GM12878 (cell line): ENCODE results near the gene DPYSL3. TPM values are rescaled to one million over a fixed set of nuclear protein-coding genes. Genes with fewer than 3 reads are reported as not detected.

Experiments
- ATAC-seq: fragments of 200-7000 bp; cut with Tn5 transposase; 3 replicates; pipeline ENCODE4 v1.9.1; 2020; ENCODE audit warnings: mild to moderate bottlenecking, moderate library complexity
- BruUV-seq: library from RNA; stranded (reverse); fragments of 400-500 nt; replicated peaks from 2 replicates; lab custom pipeline; 2021; lab: Mats Ljungman, UMichigan
- CTCF ChIA-PET: fragments of 300-600 bp; sonication (Branson Sonifier 250); formaldehyde crosslinking; extraction: SDS; loops from one replicate; lab custom pipeline; 2021; ENCODE audit warnings: inconsistent platforms; lab: Yijun Ruan, JAX
- POLR2A ChIA-PET: fragments of 350-600 bp; formaldehyde crosslinking; extraction: SDS; loops from one replicate; lab custom pipeline; 2021; ENCODE audit warnings: inconsistent platforms; lab: Charles Lee
- RAD21 ChIA-PET: fragments of 300-600 bp; sonication (Branson Sonifier 250); formaldehyde crosslinking; loops from one replicate; lab custom pipeline; 2023; ENCODE audit warnings: antibody characterized with exemption; ENCODE audit not compliant: unreplicated experiment; lab: Charles Lee
- SMC1A ChIA-PET: fragments of 300-600 bp; sonication (Branson Sonifier 250); formaldehyde crosslinking; loops from one replicate; lab custom pipeline; 2023; ENCODE audit not compliant: unreplicated experiment, uncharacterized antibody; lab: Charles Lee
- DNase-seq: peaks from one replicate; pipeline ENCODE4 v3.0.0-alpha.2; 2011; ENCODE audit warnings: low read depth, low spot score
- FAIRE-seq: peaks from 3 replicates; lab custom pipeline; 2011; peaks lifted over from hg19 to GRCh38; lab: Jason Lieb, UNC
- H2AFZ ChIP-seq: 2 replicates; pipeline ENCODE4 v1.6.0; 2011; ENCODE audit warnings: low read depth, low read length, control low read depth; ENCODE audit not compliant: control insufficient read depth
- H3K27ac ChIP-seq: 2 replicates; pipeline ENCODE4 v1.5.1; 2011; ENCODE audit warnings: control low read depth; ENCODE audit not compliant: control insufficient read depth, insufficient read depth
- H3K27me3 ChIP-seq, 2 experiments: replicated peaks in 1 of 2; 2 replicates each; pipeline versions ENCODE4 v1.6.0 to v1.6.1; 2011; ENCODE audit warnings: low read length in 1 of 2; ENCODE audit not compliant: control insufficient read depth in 2 of 2, insufficient read depth in 2 of 2
- H3K36me3 ChIP-seq, 2 experiments: 2 replicates each; pipeline ENCODE4 v1.5.1; 2011; ENCODE audit warnings: low read length in 1 of 2; ENCODE audit not compliant: control insufficient read depth in 2 of 2, insufficient read depth in 2 of 2
- H3K4me1 ChIP-seq: 2 replicates; pipeline ENCODE4 v1.6.1; 2011; ENCODE audit warnings: mild to moderate bottlenecking, low read length, moderate library complexity, mixed read lengths; ENCODE audit not compliant: control insufficient read depth, insufficient read depth
- H3K4me2 ChIP-seq: 2 replicates; pipeline ENCODE4 v1.6.0; 2011; ENCODE audit warnings: control low read depth; ENCODE audit not compliant: control insufficient read depth, insufficient read depth
- H3K4me3 ChIP-seq: fragments of 200-600 bp; sonication (generic); 2 replicates; pipeline ENCODE4 v1.5.1; 2016
- H3K79me2 ChIP-seq: 2 replicates; pipeline ENCODE4 v1.6.0; 2011; ENCODE audit warnings: low read length; ENCODE audit not compliant: control insufficient read depth, insufficient read depth
- H3K9ac ChIP-seq: 2 replicates; pipeline ENCODE4 v1.8.0; 2011; ENCODE audit warnings: low read length, control low read depth, mixed read lengths; ENCODE audit not compliant: control insufficient read depth, insufficient read depth
- H3K9me3 ChIP-seq: replicated peaks from 3 replicates; pipeline ENCODE4 v1.5.1; 2011; ENCODE audit warnings: mild to moderate bottlenecking, low read length; ENCODE audit not compliant: control insufficient read depth, insufficient read depth
- H4K20me1 ChIP-seq: 2 replicates; pipeline ENCODE4 v1.6.0; 2011; ENCODE audit not compliant: control insufficient read depth, insufficient read depth
- HDAC6 ChIP-seq: fragments of 200-600 bp; sonication (generic); IDR thresholded peaks from one replicate; pipeline ENCODE4 v1.8.0; 2017; ENCODE audit warnings: antibody characterized with exemption; ENCODE audit not compliant: unreplicated experiment
- LARP7 ChIP-seq: fragments of 450-650 bp; IDR thresholded peaks from 2 replicates; pipeline ENCODE4 v1.6.1; 2017; ENCODE audit warnings: mild to moderate bottlenecking
- MEF2A ChIP-seq: IDR thresholded peaks from 2 replicates; pipeline ENCODE4 v1.6.1; 2011; ENCODE audit warnings: low read depth, mild to moderate bottlenecking, low read length, moderate library complexity; ENCODE audit not compliant: insufficient read depth
- RBBP5 ChIP-seq: fragments of 200-600 bp; sonication (generic); conservative IDR thresholded peaks from 2 replicates; pipeline ENCODE4 v1.6.1; 2016
- ZNF274 ChIP-seq: IDR thresholded peaks from one replicate; pipeline ENCODE4 v1.8.0; 2011; ENCODE audit not compliant: insufficient read length, insufficient read depth
- WGBS: methylation state at CpG from one replicate; pipeline ENCODE4 v1.1.6; 2016; ENCODE audit warnings: low lambda C conversion rate; ENCODE audit not compliant: insufficient replicate concordance, insufficient coverage; ENCODE audit errors: missing lambda C conversion rate; 5-methylcytosine and 5-hydroxymethylcytosine counted together
- in situ Hi-C: fragments of 300-500 bp; cut with MboI; formaldehyde crosslinking; loops from 9 replicates; pipeline ENCODE4 v1.14.3; 2018; ENCODE audit warnings: mixed read lengths
- intact Hi-C: fragments of 100-400 bp; cut with micrococcal nuclease; formaldehyde crosslinking; loops from one replicate; pipeline ENCODE4 v1.14.2; 2022; ENCODE audit not compliant: unreplicated experiment
- polyA plus RNA-seq, 11 experiments: library from polyadenylated mRNA; depleted of rRNA in 4 of 11; unstranded in 6 of 11; stranded (reverse) in 5 of 11; fragments of >200 nt; fragmentation: Nextera tagmentation in 4 of 11; fragmentation: Illumina TruSeq in 1 of 11; extraction: Ambion mirVana in 4 of 11; extraction: Trizol in 1 of 11; gene quantifications; 1 replicate in 1 of 11; 2 replicates in 10 of 11; pipeline versions ENCODE4 v1.2.1 to v1.2.3, GENCODE V29; 2011 to 2016; ENCODE audit warnings: inconsistent platforms in 2 of 11, missing spikeins in 2 of 11, low read depth in 1 of 11
- total RNA-seq, 4 experiments: library from RNA; depleted of rRNA in 3 of 4; stranded (reverse); fragments of >200 nt in 3 of 4; fragmentation: Illumina TruSeq in 1 of 4; extraction: Trizol in 1 of 4; gene quantifications; 2 replicates each; pipeline versions ENCODE4 v1.2.1 to v1.2.3, GENCODE V29; 2013 to 2021
- TF ChIP-seq, protein P1 (sequence below), 3 experiments: IDR thresholded peaks in 2 of 3; conservative IDR thresholded peaks in 1 of 3; 2 replicates each; pipeline ENCODE4 v1.5.1; 2011; ENCODE audit warnings: low read depth in 3 of 3, low read length in 3 of 3, mild to moderate bottlenecking in 3 of 3, control low read depth in 2 of 3, moderate library complexity in 2 of 3, inconsistent platforms in 1 of 3, mixed read lengths in 1 of 3; ENCODE audit not compliant: control insufficient read depth in 2 of 3, insufficient read depth in 1 of 3; ENCODE audit errors: extremely low read depth in 1 of 3
- TF ChIP-seq, protein P2 (sequence below): fragments of 450-650 bp; IDR thresholded peaks from 2 replicates; pipeline ENCODE4 v1.6.1; 2017; ENCODE audit warnings: mild to moderate bottlenecking, moderate library complexity
- TF ChIP-seq, protein P3 (sequence below): fragments of 150-350 bp; IDR thresholded peaks from 2 replicates; pipeline ENCODE4 v1.6.1; 2014; ENCODE audit warnings: mild to moderate bottlenecking, low read depth, low read length

DPYSL3 gene
- total and polyA plus RNA-seq, 10 of the 15 experiments (the other 5 are each of a cell fraction or from before 2014, with no cell fraction given): 0.08 to 1.5 (median 0.45) TPM; not detected in 1

DNA sequence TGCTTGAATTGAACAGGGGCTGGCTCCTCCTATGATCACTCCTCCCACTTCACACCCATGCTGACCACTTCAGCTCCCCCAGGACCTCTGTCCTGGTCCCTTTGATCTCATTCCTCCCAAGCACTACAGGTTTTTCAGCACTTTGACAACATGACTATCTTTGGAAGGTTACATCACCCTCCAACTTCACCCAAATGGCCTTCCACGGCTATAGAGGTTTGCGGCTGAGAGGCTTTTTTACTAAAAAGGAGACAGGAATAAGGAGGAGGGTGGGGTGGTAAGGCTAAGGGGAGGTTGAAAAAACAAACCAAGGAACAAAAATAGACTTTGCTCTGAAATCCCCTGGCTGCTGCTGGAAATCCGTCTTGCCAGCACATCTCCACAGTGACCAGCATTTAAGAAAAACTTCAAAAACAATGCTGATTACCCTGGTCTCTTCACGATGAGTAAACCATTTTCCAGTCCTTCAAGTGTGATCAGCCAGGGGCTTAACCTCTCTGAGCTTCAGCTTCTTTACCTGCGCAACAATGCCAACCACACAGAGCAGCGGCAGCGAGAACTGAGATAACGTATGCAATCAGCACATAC is 102.7 kb downstream of the DPYSL3 start (continued):
- TF ChIP-seq ZNF274 (no peak), MEF2A (0 out of 2 replicates have a peak, but pooled peaks have one; percentile 44)
- TF ChIP-seq, protein P1, sequence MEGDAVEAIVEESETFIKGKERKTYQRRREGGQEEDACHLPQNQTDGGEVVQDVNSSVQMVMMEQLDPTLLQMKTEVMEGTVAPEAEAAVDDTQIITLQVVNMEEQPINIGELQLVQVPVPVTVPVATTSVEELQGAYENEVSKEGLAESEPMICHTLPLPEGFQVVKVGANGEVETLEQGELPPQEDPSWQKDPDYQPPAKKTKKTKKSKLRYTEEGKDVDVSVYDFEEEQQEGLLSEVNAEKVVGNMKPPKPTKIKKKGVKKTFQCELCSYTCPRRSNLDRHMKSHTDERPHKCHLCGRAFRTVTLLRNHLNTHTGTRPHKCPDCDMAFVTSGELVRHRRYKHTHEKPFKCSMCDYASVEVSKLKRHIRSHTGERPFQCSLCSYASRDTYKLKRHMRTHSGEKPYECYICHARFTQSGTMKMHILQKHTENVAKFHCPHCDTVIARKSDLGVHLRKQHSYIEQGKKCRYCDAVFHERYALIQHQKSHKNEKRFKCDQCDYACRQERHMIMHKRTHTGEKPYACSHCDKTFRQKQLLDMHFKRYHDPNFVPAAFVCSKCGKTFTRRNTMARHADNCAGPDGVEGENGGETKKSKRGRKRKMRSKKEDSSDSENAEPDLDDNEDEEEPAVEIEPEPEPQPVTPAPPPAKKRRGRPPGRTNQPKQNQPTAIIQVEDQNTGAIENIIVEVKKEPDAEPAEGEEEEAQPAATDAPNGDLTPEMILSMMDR (IDR thresholded peaks at IDR 0.05 in 2 of 3, conservative IDR thresholded peaks at IDR 0.05 in 1 of 3; ENCODE audit: control insufficient read depth in 2 of 3, extremely low read depth in 1 of 3, insufficient read depth in 1 of 3, low read depth in 3 of 3, low read length in 3 of 3): no peak
- TF ChIP-seq, protein P2, sequence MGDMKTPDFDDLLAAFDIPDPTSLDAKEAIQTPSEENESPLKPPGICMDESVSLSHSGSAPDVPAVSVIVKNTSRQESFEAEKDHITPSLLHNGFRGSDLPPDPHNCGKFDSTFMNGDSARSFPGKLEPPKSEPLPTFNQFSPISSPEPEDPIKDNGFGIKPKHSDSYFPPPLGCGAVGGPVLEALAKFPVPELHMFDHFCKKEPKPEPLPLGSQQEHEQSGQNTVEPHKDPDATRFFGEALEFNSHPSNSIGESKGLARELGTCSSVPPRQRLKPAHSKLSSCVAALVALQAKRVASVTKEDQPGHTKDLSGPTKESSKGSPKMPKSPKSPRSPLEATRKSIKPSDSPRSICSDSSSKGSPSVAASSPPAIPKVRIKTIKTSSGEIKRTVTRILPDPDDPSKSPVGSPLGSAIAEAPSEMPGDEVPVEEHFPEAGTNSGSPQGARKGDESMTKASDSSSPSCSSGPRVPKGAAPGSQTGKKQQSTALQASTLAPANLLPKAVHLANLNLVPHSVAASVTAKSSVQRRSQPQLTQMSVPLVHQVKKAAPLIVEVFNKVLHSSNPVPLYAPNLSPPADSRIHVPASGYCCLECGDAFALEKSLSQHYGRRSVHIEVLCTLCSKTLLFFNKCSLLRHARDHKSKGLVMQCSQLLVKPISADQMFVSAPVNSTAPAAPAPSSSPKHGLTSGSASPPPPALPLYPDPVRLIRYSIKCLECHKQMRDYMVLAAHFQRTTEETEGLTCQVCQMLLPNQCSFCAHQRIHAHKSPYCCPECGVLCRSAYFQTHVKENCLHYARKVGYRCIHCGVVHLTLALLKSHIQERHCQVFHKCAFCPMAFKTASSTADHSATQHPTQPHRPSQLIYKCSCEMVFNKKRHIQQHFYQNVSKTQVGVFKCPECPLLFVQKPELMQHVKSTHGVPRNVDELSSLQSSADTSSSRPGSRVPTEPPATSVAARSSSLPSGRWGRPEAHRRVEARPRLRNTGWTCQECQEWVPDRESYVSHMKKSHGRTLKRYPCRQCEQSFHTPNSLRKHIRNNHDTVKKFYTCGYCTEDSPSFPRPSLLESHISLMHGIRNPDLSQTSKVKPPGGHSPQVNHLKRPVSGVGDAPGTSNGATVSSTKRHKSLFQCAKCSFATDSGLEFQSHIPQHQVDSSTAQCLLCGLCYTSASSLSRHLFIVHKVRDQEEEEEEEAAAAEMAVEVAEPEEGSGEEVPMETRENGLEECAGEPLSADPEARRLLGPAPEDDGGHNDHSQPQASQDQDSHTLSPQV: no peak

DNA sequence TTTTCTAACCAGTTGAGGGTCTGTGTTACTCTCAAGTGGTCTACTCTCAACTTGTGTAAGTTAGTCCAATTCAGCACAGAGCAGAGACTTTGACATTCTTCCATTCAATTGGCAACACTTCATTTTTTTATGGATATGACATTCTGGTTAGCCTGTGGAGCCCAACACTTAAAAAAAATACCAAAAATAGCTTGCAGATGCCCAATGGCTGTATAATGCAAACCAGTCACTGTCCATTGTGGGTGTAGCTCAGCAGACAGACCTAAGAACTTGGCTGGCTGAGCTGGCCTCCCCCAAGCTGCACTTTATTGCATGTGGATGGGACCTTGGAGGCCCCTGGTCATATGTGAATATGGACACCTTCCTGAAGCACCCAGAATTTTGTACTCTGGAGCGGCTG is 103.2 kb downstream of the DPYSL3 start:
- intact Hi-C loops: no loop called here

More for the DNA sequence above, 103.2 kb downstream of the DPYSL3 start:
- Histone ChIP-seq H3K9ac (no peak overlapping the region), H3K36me3 (no peaks in the 10 kb centered on the region), H3K27ac (no peak overlapping the region), H3K79me2 (no peaks in the 10 kb centered on the region), H3K4me1 (peaks cover 10% of the 10 kb centered on the region; the same call in 1 of the 2 replicates), H3K27me3 (no peaks in the 10 kb centered on the region), H4K20me1 (no peaks in the 10 kb centered on the region), H3K4me3 (no peak overlapping the region), H3K4me2 (no peak overlapping the region), H2AFZ (no peak overlapping the region), H3K9me3 (no peaks in the 10 kb centered on the region)
- POLR2A ChIA-PET: no interaction called here
- DNase-seq (no peak), FAIRE-seq (no peak), ATAC-seq (no peak)
- 0% methylated on average over 1 of the region's 1 CpG for WGBS
- in situ Hi-C loops: no loop called here
- BruUV-seq: no TSS peak
- TF ChIP-seq, protein P3, sequence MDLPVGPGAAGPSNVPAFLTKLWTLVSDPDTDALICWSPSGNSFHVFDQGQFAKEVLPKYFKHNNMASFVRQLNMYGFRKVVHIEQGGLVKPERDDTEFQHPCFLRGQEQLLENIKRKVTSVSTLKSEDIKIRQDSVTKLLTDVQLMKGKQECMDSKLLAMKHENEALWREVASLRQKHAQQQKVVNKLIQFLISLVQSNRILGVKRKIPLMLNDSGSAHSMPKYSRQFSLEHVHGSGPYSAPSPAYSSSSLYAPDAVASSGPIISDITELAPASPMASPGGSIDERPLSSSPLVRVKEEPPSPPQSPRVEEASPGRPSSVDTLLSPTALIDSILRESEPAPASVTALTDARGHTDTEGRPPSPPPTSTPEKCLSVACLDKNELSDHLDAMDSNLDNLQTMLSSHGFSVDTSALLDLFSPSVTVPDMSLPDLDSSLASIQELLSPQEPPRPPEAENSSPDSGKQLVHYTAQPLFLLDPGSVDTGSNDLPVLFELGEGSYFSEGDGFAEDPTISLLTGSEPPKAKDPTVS: no peak
- TF ChIP-seq HDAC6 (no peak), RBBP5 (no peak), LARP7 (no peak)
- CTCF ChIA-PET: interaction anchor here (0.6 to 1.5 kb wide), 3 partner anchors 9 to 172 kb away, joined by 3 to 5 read pairs (median 3); no protein-coding TSS in a partner anchor
- RAD21 ChIA-PET: no interaction called here
- SMC1A ChIA-PET: interaction anchor here (0.9 to 2.5 kb wide), 2 partner anchors 11 to 29 kb away, joined by 4 to 6 read pairs; no protein-coding TSS in a partner anchor
